ENCODE data around the gene PTPN6. TPM values are rescaled to one million over a fixed set of nuclear protein-coding genes. Genes with fewer than 3 reads are reported as not detected.

The PTPN6 gene
- total and polyA plus RNA-seq, 2 experiments from 2014 or later, result 17.4 to 28.4 TPM

DNA sequence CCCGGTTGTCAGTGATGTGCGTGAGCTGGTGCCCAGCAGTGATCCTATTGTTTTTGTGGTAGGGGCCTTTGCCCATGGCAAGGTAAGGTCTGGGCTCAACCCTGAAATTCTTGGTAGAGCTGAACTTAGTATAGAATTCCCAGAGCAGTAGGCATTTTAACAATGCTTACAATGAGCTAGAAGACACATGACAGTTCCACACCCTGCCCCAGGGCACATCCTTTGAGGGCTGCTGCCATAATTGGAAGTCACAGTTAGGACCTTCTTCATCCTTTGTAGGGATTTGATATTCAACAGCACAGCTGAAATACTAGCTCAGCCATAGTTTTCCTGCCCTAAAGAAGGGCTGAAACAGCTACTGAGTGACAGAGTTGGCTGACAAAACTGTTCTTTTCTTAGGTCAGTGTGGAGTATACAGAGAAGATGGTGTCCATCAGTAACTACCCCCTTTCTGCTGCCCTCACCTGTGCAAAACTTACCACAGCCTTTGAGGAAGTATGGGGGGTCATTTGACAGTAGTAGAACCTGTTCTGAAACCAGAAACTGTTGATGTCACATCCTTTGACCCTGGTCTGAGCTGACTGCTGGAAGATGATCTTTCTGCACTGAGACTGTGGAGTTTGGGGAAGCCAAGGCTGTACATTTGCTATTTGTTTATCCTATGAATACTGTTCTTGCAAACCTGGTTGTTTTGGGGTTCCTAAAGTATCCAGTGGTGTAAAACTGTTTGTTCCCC lies 24.3 kb downstream of the PTPN6 start:
- H3K36me3 ChIP-seq, result peaks cover 26% of the 10 kb centered on the region
- no peak overlapping the region for H3K4me3 ChIP-seq
- H3K27ac ChIP-seq, result no peak overlapping the region
- peaks cover 6% of the 10 kb centered on the region for H3K4me1 ChIP-seq (ENCODE audit: low read depth)
- no peaks in the 10 kb centered on the region for H3K27me3 ChIP-seq
- DNase-seq (ENCODE audit: low read depth in 1 of 2, low spot score in 1 of 2), result no peak
- TF ChIP-seq, protein P1, sequence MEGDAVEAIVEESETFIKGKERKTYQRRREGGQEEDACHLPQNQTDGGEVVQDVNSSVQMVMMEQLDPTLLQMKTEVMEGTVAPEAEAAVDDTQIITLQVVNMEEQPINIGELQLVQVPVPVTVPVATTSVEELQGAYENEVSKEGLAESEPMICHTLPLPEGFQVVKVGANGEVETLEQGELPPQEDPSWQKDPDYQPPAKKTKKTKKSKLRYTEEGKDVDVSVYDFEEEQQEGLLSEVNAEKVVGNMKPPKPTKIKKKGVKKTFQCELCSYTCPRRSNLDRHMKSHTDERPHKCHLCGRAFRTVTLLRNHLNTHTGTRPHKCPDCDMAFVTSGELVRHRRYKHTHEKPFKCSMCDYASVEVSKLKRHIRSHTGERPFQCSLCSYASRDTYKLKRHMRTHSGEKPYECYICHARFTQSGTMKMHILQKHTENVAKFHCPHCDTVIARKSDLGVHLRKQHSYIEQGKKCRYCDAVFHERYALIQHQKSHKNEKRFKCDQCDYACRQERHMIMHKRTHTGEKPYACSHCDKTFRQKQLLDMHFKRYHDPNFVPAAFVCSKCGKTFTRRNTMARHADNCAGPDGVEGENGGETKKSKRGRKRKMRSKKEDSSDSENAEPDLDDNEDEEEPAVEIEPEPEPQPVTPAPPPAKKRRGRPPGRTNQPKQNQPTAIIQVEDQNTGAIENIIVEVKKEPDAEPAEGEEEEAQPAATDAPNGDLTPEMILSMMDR (IDR thresholded peaks at IDR 0.05; ENCODE audit: low read depth, low read length), result no peak
- H3K9me3 ChIP-seq (ENCODE audit: low read depth), result no peaks in the 10 kb centered on the region

DNA sequence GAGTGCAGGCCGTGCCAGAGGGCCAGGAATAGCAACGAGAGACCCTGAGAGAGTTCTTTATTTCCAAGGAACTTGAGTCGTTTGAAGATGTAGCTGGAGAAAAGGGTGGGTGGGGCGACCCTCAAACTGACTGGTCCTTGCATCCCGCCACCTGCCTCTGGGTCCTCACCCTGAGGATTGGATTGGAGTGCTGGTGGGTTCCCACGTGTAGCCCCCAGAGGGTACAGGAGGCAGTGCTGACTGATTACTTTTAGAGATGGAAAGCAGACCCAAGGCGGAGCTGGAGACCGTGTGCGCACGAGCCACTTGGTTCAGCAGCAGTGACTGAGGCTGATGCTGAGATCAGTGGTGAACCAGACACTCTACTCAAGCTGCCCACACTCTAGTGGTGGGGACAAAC lies 26.5 kb downstream of the PTPN6 start:
- Histone ChIP-seq H3K4me3 (no peak overlapping the region), H3K4me1 (ENCODE audit: low read depth) (no peaks in the 10 kb centered on the region), H3K9me3 (ENCODE audit: low read depth) (no peaks in the 10 kb centered on the region), H3K27ac (no peak overlapping the region), H3K36me3 (peaks cover 35% of the 10 kb centered on the region), H3K27me3 (no peaks in the 10 kb centered on the region)
- TF ChIP-seq, protein P1 (IDR thresholded peaks at IDR 0.05; ENCODE audit: low read depth, low read length), result no peak
- no peak for DNase-seq (ENCODE audit: low read depth in 1 of 2, low spot score in 1 of 2)

DNA sequence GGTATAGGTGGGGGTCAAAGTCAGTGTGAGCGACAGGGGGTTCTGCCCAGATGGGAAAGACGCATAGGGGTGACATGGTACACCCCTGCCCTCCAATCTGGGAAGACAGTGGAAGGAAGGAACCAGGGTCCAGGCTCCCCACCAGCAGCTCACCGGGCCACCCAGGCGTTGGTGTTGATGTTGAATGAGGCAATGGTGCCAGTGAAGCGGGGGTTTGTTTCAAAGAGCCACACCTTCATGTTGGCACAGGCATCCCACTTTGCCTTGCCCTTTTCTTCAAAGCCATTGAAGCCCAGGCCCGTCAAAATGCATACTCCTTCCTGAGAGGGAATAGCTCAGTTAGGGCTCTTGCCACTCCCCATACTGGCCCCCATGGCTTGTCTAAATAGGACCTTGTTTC lies 27.0 kb downstream of the PTPN6 start:
- no peaks in the 10 kb centered on the region for H3K4me1 ChIP-seq (ENCODE audit: low read depth)
- H3K9me3 ChIP-seq (ENCODE audit: low read depth), result no peaks in the 10 kb centered on the region
- H3K27ac ChIP-seq, result peak overlapping the region; percentile 76
- H3K27me3 ChIP-seq, result no peaks in the 10 kb centered on the region
- no peak overlapping the region for H3K4me3 ChIP-seq
- H3K36me3 ChIP-seq, result peaks cover 35% of the 10 kb centered on the region
- TF ChIP-seq, protein P1 (IDR thresholded peaks at IDR 0.05; ENCODE audit: low read depth, low read length), result no peak
- no peak for DNase-seq (ENCODE audit: low read depth in 1 of 2, low spot score in 1 of 2)

DNA sequence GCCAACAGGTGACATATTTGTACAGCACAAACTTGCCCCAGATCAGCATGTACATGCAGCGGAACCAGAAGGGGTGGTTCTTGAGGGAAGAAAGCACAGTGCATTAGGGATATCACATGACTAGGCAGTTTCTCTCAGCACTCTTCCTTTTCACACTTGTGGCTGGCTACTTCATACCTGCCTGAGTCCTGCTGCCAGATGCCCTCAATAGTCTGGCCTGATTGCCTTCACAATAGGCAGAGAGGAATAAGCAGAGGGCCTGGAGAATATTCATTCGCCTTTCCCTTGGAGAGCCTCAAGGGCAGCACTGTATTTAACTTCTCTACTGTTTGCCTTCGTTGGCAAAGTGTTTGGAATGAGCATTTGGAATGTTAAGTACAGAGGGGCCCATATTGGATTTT lies 27.5 kb downstream of the PTPN6 start:
- peaks cover 37% of the 10 kb centered on the region for H3K36me3 ChIP-seq

DNA sequence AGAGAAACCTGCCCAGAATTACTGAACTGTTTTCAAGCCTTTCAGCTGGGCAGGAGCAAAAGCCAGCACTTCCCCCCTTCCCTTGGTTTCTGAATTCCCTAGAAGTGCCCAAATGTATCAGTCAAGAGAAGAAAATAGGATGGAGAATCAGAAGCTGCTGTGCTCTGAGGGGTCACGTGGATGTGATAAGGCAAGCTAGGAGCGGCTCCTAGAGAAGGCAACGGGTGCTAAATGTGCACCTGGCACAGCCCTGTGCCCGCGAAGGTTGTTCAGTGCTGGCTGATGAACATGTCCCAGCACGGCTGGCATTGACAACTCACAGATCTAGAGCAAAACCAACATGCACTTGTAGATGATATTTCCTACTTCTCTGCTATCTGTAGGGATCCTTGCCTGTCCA lies 27.9 kb downstream of the PTPN6 start:
- H3K36me3 ChIP-seq, result peaks cover 41% of the 10 kb centered on the region
- no peak for DNase-seq (ENCODE audit: low read depth in 1 of 2, low spot score in 1 of 2)
- H3K27ac ChIP-seq, result peak overlapping the region; percentile 76

More for the DNA sequence above, 27.5 kb downstream of the PTPN6 start:
- no peak overlapping the region for H3K4me3 ChIP-seq
- no peaks in the 10 kb centered on the region for H3K27me3 ChIP-seq
- no peaks in the 10 kb centered on the region for H3K9me3 ChIP-seq (ENCODE audit: low read depth)
- H3K4me1 ChIP-seq (ENCODE audit: low read depth), result no peaks in the 10 kb centered on the region
- DNase-seq (ENCODE audit: low read depth in 1 of 2, low spot score in 1 of 2), result no peak
- TF ChIP-seq, protein P1 (IDR thresholded peaks at IDR 0.05; ENCODE audit: low read depth, low read length), result no peak
- H3K27ac ChIP-seq, result peak overlapping the region; percentile 76

More for the DNA sequence above, 27.9 kb downstream of the PTPN6 start:
- Histone ChIP-seq H3K9me3 (ENCODE audit: low read depth) (no peaks in the 10 kb centered on the region), H3K4me1 (ENCODE audit: low read depth) (no peaks in the 10 kb centered on the region), H3K27me3 (no peaks in the 10 kb centered on the region), H3K4me3 (no peak overlapping the region)
- TF ChIP-seq, protein P1 (IDR thresholded peaks at IDR 0.05; ENCODE audit: low read depth, low read length), result no peak
